ENCODE measurements around the gene ZDHHC3.
"Not testable (repeated sequence)": the region's sequence is repeated elsewhere in the genome, so short reads cannot be mapped to it uniquely, and the experiment has no call there.

Gene ZDHHC3

DNA sequence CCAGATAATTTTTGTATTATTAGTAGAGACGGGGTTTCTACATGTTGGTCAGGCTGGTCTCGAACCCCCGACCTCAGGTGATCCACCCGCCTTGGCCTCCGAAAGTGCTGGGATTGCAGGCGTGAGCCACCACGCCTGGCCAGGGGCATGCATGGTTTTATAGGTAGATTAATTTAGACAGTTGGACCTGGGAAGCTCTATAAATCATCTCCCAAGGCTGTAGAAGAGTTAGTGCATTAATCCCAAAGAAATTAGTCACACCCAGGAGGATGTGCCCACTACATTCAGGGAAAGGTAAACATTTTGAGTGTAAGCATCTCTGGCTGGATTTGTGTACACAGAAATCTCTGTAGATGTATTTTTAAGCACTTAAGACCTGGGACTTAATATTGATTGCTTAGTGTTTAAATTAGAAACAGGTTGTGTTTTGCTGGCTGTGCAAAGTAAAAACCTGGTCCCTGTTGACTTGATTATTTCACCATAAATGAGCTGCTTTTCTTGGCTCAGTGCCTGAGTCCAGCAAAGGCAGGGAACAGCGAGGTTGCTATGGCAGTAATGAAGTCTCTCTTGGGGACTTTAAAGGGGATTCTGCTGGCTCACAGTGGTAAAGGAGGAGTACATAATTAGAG lies 19.3 kb upstream of the ZDHHC3 start:
- peak; percentile 47 for DNase-seq

DNA sequence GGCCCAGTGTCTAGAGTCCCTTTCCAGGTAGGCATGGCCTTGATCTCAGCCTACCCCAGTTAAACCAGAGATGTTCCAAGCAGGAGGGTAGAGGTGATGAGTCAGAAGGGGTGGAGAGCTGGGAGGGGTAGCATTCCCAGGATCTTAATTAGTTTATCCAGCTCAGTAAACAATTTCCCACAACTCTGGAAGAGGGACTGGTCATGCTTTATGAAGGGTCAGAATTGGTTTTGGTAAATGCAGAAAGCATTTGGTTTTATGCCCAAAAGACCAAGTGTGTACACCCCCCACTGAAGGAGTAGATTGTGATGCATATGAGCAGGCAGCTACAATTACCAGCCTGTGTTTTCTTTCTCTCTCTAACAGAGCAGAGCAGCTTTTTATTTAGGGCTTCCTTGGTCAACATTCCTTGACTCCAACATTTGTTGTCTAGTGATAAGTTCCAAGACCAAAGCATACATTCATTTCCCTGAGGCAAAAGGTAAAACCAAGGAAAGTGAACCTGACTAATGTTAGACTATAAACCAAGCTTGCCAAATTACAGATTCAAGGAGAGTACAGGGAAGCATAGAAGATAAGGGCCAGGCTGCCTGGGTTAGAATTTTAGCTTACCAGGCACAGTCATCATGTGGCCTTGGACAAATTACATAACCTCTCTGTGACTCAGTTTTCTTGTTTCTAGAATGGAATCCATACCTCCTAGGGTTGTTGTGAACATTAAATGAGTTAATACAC lies 17.7 kb upstream of the ZDHHC3 start:
- DNase-seq = peak; percentile 81

DNA sequence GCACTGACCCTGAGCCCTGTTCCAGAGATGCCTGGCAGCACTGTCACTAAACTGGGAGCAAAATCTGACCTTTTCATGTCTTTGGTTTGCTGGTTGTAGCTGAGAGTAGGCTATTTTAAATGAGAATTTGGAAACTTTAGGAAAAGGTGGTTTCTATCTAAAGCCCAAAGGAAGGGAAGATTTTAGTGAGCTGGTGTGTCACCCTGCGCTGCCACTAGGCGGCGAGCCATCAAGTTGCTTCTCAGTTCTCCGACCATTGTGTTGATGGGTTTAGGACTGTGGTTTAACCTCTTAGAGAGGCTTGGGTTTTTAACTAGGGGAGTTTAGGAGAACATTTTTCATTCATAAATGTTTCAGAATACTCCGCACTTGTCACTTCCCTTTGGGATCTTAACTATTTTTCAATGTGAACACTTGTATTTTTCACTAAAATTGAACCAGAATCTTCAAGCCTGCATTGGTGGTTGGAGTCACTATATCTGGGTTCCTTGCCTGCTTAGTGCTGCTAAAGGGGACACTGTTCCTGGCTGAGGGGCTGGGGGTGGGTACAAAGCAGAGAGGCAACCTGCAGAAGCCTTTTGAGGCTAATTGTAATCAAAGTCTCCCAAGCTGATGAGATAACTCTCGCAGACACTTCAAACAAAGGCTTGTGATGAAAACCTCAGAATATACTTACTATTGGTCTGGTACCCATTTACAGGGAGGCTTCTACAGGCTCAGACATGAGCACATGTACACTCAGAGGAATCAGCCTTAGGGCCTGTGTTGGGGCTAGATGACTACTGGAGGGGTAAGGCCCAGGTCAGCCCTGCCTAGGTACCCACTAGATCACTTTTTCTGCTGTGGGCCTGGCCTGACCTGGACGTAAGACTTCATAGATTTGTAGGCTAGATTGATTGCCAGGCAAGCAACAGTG lies 16.8 kb upstream of the ZDHHC3 start:
- DNase-seq = no peak

DNA sequence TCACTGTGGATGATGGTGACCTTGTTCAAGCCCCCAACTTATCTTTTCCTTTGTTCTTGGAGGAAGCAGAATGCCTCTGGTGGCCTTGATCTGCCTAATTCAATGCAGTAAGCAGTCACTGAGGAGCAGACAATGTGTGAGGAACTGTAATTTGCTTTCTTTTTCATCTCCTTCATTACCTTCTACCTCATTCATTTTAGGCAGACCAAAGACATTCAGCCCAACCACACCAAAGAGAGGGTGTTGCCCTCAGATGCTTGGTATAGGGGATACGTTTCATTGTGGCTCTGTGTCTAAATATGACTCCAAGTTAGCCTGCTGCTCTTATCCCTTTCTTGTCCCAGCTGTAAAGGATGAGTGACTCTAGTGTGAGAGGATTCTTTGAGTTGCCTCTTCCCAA lies 15.4 kb upstream of the ZDHHC3 start:
- no peak for DNase-seq

DNA sequence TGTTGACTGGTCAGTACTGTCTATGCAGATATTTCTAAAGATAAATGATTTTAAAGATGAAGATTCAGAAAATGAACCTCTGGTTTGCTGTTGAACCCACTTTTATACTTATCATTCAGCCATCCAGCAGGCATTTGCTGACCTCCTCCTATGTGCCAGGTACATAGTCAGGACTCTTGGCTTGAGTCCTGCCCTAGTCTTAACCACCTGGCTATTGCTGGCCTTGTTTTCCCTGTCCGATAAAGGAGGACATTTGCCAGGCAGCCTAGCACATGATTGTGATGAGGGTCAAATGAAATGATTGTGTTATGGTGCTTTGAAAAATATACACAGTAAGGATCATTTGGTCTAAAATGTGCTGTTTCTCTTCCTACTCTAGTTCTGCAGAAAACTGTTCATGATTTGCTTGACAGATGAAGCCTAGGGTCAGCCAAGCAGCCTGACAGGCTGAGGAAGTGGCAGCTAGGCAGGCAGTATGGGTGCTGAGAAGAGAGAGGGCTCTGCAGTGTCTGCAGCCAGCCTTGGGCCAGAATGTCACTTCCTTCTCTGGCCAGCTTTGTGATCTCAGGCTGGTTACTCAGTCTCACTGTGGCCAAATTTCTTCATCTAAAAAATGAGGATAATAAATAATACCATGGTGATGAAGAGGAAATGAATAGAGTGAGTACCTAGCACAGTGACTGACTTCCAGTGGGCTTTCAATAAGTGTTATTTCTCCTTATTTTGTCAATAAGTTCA lies 13.8 kb upstream of the ZDHHC3 start:
- no peak for DNase-seq

DNA sequence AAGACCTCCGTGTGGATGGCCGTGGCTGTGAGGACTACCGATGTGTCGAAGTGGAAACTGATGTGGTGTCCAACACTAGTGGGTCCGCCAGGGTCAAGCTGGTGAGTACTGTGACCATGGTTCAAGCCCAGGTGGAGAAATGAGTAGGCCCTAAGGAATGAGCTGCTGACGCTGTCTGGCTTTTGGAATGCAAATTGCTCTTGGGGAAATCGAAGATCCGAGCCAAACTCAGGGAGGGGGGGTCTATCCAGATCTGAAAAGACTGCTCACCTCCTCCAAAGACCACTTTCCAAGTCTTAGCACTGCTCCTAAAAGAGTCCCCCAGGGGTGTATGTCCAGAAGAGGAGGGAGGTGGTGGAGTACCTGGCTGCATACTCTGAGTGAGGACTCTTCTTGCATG lies 13.2 kb upstream of the ZDHHC3 start:
- no peak for DNase-seq

DNA sequence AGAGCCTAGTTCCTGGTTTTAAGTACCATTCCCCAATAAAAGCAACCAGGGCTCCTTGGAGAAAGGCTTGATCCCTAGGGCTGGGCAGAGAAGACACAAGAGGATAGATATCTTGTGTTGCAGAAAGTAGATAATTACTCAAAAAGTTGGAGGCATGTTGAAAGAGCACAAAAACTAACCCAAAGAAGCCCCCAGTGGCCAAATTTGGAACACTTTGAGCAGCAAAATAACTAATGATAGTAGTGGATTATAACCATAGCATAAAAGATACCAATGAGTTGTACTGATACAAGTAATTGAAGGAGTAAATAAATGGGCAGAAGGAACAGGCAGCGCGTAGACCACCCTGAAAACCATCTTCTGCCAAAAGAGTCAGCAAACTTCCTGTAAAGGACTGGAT lies 12.1 kb upstream of the ZDHHC3 start:
- DNase-seq = no peak

DNA sequence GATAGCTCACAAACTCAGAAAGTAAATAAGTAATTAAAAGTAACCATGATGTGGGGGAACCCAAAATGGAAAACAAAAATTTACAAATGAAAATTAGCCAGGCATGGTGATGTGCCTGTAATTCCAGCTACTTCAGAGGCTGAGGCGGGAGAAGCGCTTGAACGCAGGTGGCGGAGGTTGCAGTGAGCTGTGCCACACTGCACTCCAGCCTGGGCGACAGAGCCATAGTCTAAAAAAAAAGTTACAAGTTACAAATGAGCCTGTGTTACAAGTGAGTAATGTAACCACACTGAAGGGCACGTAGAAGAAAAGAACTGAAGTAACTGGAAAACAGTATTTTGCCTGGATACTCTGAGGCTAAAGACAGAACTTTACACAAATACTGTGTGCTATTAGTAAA lies 11.4 kb upstream of the ZDHHC3 start:
- DNase-seq = no peak

DNA sequence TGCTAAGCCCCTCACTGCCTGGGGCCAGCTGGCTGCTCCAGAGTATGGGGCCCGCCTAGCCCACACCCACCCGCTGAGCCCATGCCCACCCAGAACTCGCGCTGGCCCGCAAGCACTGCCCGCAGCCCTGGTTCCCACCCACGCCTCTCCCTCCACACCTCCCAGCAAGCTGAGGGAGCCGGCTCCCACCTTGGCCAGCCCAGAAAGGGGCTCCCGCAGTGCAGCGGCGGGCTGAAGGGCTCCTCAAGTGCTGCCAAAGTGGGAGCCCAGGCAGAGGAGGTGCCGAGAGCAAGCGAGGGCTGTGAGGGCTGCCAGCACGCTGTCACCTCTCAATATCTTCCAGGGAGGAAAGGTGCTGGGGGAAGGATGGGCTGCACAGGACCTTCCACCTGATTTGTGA lies 10.4 kb upstream of the ZDHHC3 start:
- DNase-seq = not testable (repeated sequence)

DNA sequence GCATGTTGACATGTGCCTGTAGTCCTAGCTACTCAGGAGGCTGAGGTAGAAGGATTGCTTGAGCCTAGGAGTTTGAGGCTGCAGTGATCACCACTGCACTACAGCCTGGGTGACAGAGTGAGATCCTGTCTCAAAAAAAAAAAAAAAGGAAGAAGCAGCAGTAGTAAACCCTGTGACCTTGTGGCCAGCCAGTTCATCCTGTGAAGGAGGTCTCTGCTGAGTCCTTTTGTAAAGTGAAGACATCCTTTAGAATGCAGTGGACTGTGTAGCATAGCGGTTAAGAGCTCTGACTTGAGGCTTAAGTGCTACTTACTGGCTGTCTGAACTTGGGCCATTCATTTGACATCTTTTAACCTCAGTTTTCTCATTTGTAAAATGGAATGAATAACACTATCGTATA lies 8.4 kb upstream of the ZDHHC3 start:
- no peak for DNase-seq

DNA sequence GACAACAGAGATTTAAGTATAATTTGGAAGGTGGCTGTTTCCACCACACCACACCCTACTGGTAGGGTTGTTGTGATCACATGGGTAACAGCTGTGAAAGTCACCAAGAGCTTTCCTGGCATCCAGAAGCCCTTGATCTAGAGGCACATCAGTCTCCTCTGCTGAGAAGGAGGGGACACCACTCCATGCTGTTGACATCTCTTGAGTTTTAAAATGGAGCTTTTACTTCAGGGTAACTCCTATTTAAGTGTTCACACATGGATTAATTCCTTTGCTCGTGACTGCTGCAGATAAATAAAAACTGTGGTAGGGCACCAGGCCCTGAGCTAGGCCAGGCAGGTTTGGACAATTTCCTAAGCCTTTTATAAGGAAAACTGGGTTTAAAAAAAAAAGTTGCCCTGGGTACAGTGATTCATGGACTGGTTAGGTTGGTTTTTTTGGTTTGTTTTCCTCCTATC lies 7.5 kb upstream of the ZDHHC3 start:
- no peak for DNase-seq

DNA sequence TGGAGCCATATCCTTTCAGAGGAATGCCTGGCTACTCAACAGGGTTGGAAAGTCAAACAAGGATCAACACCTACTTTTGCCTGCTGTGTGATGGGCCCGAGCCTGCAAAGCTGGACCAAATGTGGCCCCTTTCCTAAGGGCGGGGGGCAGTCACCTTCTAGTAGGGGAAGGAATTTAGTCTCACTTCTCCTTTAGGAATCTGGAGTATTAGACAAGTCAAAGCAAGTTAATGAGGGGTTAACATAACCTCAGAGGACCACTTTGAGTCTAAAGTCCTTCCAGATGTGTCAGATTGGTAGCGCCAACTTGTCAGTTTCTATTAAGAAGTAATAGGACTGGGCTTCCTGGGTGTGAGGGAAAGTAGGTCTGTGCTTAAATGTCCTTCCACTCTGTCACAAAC lies 6.8 kb upstream of the ZDHHC3 start:
- no peak for DNase-seq

DNA sequence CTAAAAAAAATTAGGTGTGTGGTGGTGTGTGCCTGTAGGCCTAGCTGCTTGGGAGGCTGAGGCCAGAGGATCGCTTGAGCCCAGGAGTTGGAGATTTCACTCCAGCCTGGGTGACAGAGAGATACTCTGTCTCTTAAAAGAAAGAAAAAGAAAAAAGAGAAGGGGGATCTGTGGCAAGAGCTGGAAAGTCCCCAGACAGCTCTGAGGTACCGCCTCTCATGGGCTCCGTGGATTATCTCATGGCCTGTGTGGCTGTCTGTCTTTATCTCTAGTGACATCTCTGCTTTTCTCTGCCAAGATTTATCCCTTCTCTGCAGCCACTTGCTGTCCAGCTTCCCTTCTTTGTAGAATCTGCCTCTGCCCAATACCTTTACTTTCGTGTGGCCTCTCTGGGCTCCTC lies 5.8 kb upstream of the ZDHHC3 start:
- no peak for DNase-seq

DNA sequence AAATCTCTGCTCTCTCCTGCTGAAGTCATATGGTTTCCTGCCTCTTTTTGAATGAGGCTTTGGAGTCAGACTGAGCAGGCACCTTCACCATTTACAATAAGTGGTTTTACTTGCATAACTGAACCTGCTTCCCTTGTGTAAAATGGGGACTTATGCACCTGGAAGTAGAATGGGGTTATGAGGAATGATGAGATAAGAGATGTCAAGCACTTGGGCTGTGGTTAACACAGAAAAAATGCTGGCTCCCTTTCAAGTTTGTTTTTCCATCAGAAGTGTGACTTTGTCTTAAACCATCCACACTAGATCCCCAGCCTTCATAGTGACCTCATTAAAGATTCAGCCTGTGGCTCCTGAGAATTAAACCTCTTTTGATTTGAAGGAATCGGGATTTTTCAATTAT lies 5.2 kb upstream of the ZDHHC3 start:
- peak; percentile 28 for DNase-seq

DNA sequence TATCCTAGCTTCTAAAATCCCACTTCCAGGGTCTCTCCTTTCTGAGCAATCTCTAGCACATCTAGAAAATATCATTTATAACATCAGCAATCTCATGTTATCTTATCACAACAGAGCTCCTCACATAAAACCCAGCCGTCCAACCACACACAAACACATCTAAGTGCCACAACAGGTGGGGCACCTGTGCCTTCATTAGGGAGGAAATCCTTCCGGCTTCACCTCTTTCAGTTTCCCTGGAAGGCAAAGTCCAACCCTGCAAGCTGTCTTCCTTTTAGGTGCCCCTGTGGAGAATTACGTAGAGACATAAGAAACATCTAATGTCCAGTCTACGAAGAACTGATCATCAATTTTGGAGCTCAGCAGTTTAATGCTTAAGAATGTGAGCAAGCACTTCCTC lies 1.6 kb downstream of the ZDHHC3 start:
- no peak for DNase-seq

DNA sequence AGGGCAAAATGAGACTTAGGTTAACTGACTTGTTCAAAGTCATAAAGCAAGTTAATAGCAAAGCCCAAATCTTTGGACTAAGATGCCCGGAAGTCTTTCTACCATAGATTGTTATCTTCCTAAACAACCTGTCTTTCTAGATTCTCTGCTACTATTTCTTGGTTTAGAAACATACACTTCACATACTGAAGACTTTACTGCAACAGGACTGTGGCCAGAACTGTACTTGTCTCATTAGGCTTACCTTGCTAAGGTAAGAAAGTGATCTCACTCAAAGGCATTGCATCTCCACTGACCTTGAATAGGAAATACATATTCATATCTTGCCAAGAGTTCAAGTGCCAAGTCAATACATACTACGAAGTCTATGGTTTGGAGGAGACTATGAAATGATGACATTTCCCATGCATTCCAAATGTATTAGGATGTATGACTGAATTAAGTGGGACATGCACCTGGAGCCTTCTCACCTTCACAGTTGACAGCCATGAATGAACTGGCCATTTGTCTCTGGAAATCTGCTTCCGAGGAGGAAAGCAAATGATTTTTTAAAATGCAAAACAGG lies 5.0 kb downstream of the ZDHHC3 start:
- no peak for DNase-seq

DNA sequence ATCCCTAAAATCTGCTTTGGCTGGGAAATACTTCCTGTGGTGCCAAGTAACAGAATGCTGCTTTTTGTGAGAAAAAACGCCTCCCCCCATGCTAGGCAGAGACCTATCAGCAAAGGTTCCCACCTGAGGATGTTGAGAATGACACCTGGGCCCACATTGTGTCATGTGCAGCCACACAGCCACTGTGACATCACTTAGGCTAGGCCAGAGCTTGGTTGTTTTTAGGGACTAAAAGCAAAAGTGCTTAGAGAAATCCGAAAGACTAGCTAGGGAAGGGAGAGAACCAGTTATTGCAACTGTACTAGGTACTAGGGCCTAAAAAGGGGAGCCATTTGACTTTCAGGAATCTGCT lies 6.2 kb downstream of the ZDHHC3 start:
- DNase-seq = no peak

DNA sequence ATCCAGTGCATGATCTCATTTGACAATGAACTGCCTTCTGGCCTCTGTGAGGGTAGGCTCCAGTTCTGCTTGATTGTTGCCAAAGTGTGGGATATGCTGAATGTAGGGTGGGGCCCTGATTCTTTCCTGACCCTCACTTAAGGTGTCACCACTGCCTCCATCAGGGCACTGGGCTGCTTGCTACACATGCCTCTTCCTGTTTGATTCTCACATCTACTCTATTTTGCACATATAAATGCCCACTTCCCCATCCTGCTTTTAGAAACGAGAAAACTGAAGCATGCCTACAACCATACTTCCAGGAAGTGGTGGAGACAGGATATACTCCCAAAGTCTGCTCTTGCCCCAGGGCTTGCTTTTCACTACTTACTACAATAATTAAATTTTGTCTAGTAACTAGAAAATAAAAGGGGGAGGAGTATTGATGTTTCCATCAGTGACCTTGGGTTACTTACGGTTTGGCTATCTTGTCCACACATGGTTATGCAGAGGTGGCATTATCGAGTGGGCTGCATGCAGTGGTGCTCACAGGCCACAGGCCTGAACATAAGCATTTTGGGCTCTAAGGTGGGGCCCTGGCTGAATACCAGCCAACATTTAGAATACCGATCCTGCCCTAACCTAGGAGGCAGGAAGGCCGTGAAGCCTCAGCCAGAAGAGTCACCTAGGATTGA lies 6.7 kb downstream of the ZDHHC3 start:
- DNase-seq = no peak

DNA sequence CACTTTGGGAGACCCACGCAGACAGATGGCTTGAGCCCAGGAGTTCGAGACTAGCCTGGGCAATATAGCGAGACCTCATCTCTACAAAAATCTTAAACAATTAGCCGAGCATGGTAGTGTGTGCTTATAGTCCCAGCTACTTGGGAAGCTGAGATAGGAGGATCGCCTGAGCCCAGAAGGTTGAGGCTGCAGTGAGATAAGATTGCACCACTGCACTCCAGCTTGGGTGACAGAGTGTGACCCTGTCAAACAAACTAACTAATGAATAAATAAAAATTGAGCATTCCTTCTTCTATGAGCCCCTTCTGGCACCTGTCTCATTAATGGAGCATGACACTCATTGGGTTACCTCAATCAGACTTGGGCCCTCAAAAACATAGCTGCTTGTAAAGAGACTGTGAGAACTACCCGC lies 7.5 kb downstream of the ZDHHC3 start:
- no peak for DNase-seq

DNA sequence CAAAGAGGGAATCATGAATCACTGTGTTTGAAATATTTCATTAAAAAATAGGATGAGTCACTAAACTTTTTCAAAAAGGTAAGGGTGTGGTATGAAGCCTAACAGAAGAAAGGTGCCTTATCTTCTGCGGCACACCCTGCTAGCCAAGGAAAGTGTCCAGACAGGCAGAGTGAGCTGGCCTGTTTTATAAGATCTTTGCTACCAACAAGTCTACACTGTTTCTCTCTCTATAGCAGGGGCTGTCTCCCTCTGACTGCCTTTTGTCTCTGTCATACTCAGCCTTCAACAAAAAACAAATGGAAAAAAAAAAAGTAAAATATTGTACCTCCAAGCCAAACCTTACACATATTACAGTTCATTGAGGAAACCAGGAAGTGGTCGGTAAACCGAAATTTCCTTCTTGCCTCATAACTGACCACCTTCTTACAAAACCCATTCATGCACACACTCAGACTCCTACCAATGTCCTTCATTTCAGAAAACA lies 9.1 kb downstream of the ZDHHC3 start:
- no peak for DNase-seq

DNA sequence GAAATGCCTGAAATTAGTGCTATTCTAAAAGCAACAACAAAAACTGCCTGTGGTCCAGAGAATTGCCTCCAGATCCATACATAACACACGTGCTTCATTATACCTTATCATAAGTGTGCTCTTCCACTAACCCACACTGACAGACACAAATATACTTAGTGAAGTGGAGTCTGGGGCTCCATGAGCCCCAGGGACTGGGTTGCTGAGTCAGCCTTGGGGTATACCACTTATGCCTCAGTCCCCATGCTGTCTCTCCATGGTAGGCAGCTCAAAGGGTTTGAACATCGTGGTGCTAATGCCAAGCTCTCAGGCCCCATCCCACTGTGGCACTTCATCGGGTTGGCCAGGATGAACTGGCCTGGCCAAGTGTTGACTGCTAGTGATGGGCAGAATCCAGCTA lies 10.8 kb downstream of the ZDHHC3 start:
- DNase-seq = no peak
